ENCODE data around the gene LHFPL3.

- TF ChIP-seq FOXA1 (IDR thresholded peaks at IDR 0.05) (no peak), SP1 (IDR thresholded peaks at IDR 0.05) (no peak), LEF1 (IDR thresholded peaks at IDR 0.05; ENCODE audit: borderline replicate concordance) (no peak), FOXM1 (IDR thresholded peaks at IDR 0.05; ENCODE audit: borderline replicate concordance) (no peak), SUZ12 (IDR thresholded peaks at IDR 0.05) (no peak), ELF4 (IDR thresholded peaks at IDR 0.05) (no peak), FOXK2 (IDR thresholded peaks at IDR 0.05) (no peak), PKNOX1 (IDR thresholded peaks at IDR 0.05) (no peak), BHLHE40 (IDR thresholded peaks at IDR 0.05; ENCODE audit: borderline replicate concordance) (no peak), TARDBP (IDR thresholded peaks at IDR 0.05) (no peak)
Measured at GRCh38 chr7:104499975-104500374, 171.6 kb downstream of the LHFPL3 start.

Measured in HEK293T (cell line).